K562 (cell line): ENCODE data around the gene CBX4.

Experiments
- CTCF ChIP-seq, 3 experiments: IDR thresholded peaks in 2 of 3; conservative IDR thresholded peaks in 1 of 3; 2 replicates each; pipeline ENCODE4 v1.5.1; 2011 to 2012; ENCODE audit warnings: low read length in 3 of 3, mild to moderate bottlenecking in 3 of 3, control low read depth in 2 of 3, improper control_type of control experiment in 1 of 3, inconsistent platforms in 1 of 3, low read depth in 1 of 3, mixed read lengths in 1 of 3, moderate library complexity in 1 of 3; ENCODE audit not compliant: insufficient read depth in 2 of 3
- EZH2 ChIP-seq: IDR thresholded peaks from 2 replicates; pipeline ENCODE4 v1.6.1; 2012; ENCODE audit warnings: low read depth, mild to moderate bottlenecking, inconsistent platforms, low read length, borderline replicate concordance
- MAX ChIP-seq: sonication (generic); formaldehyde crosslinking; IDR thresholded peaks from 2 replicates; pipeline ENCODE4 v1.9.0; 2022; ENCODE audit warnings: mild to moderate bottlenecking, missing genetic modification reagents

GRCh38 chr17:79806446-79806760 is 32.8 kb downstream of the CBX4 start:
- TF ChIP-seq CTCF (IDR thresholded peaks at IDR 0.05 in 2 of 3, conservative IDR thresholded peaks at IDR 0.05 in 1 of 3; ENCODE audit: insufficient read depth in 2 of 3, low read depth in 1 of 3, low read length in 3 of 3), result no peak; a peak in 1 of 6 replicates
- TF ChIP-seq MAX (CRISPR knock-in tag), result no peak
- no peak for TF ChIP-seq EZH2
